Measurements from ENCODE around the gene ZSCAN2.

The ZSCAN2 gene

GRCh38 chr15:84669726-84670125 lies 68.9 kb downstream of the ZSCAN2 start:
- no peak for DNase-seq (ENCODE audit: low read depth in 2 of 2)

- no peak for DNase-seq (ENCODE audit: low read depth in 2 of 2)
Measured at GRCh38 chr15:84671211-84671610, 70.4 kb downstream of the ZSCAN2 start.

Data from stimulated activated CD8-positive, alpha-beta memory T cell treated with anti-CD3 and anti-CD28 coated beads, Interleukin-15, amount 100 ng/mL, for 4 hours (primary cell).